ENCODE data around the gene KRTAP10-9. TPM values are rescaled to one million over a fixed set of nuclear protein-coding genes. Genes with fewer than 3 reads are reported as not detected.
"Not testable (repeated sequence)": the region's sequence is repeated elsewhere in the genome, so short reads cannot be mapped to it uniquely, and the experiment has no call there.

The KRTAP10-9 gene, protein sequence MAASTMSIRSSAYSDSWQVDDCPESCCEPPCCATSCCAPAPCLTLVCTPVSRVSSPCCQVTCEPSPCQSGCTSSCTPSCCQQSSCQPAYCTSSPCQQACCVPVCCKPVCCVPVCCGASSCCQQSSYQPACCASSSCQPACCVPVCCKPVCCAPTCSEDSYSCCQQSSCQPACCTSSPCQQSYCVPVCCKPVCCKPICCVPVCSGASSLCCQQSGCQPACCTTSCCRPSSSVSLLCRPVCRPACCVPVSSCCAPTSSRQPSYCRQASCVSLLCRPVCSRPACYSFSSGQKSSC
- not detected in 2 replicates for total RNA-seq

- H3K4me3 ChIP-seq (ENCODE audit: low read depth, low read length), result no peak within 1 kb of the TSS
- no peak for TF ChIP-seq CTCF (conservative IDR thresholded peaks at IDR 0.05; ENCODE audit: low read depth, low read length)
- DNase-seq (ENCODE audit: low read depth), result no peak
Observed at GRCh38 chr21:44626673-44627143, at the start of gene KRTAP10-9. KRTAP10-9 (plus strand) TSS chr21:44627093; CDS start chr21:44627172, 79 bp downstream.

GRCh38 chr21:44578371-44579055, 48.4 kb upstream of the KRTAP10-9 start:
- no peak for DNase-seq (ENCODE audit: low read depth)
- TF ChIP-seq CTCF (conservative IDR thresholded peaks at IDR 0.05; ENCODE audit: low read depth, low read length), result no peak
- H3K4me3 ChIP-seq (ENCODE audit: low read depth, low read length), result no peak overlapping the region

GRCh38 chr21:44579056-44579832, 47.6 kb upstream of the KRTAP10-9 start:
- H3K4me3 ChIP-seq (ENCODE audit: low read depth, low read length), result no peak overlapping the region
- no peak for TF ChIP-seq CTCF (conservative IDR thresholded peaks at IDR 0.05; ENCODE audit: low read depth, low read length)
- DNase-seq (ENCODE audit: low read depth), result no peak

- no peak for TF ChIP-seq CTCF (conservative IDR thresholded peaks at IDR 0.05; ENCODE audit: low read depth, low read length)
- no peak for DNase-seq (ENCODE audit: low read depth)
- no peak overlapping the region for H3K4me3 ChIP-seq (ENCODE audit: low read depth, low read length)
Observed at GRCh38 chr21:44579833-44580144, 47.1 kb upstream of the KRTAP10-9 start.

- not testable (repeated sequence) for H3K4me3 ChIP-seq (ENCODE audit: low read depth, low read length); DNase-seq (ENCODE audit: low read depth)
Observed at GRCh38 chr21:44580231-44580821, 46.6 kb upstream of the KRTAP10-9 start, which contains the start of gene KRTAP10-5. KRTAP10-5 (minus strand) TSS chr21:44580604; CDS start chr21:44580578, 26 bp downstream.

DNA sequence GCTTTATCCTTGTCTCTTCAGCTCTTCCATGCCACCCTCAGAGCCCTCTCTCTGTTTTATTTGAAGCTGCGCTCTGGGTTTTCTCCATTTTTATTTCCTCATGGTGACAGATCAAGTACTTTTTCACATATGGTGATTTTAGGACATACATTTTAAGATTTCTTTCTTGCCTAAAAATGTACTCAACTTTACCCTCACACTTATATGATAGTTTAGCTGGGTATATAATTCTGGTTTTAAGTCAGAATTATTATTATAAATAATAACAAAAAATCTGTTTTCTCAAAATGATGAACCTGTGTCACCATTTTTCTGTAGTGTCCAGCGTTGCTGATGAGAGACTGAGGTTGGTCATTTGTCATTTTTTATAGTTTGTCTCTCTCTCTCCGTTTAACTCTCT, 45.7 kb upstream of the KRTAP10-9 start:
- no peak for DNase-seq (ENCODE audit: low read depth)
- TF ChIP-seq CTCF (conservative IDR thresholded peaks at IDR 0.05; ENCODE audit: low read depth, low read length), result no peak
- no peak overlapping the region for H3K4me3 ChIP-seq (ENCODE audit: low read depth, low read length)

GRCh38 chr21:44582055-44582454, 44.8 kb upstream of the KRTAP10-9 start:
- no peak for TF ChIP-seq CTCF (conservative IDR thresholded peaks at IDR 0.05; ENCODE audit: low read depth, low read length)
- no peak for DNase-seq (ENCODE audit: low read depth)
- H3K4me3 ChIP-seq (ENCODE audit: low read depth, low read length), result no peak overlapping the region

Data from epithelial cell of proximal tubule (primary cell).